ENCODE measurements around the gene RNF151.

Gene RNF151

GRCh38 chr16:1991948-1992703, 25.5 kb downstream of the RNF151 start:
- TF ChIP-seq, protein P1, sequence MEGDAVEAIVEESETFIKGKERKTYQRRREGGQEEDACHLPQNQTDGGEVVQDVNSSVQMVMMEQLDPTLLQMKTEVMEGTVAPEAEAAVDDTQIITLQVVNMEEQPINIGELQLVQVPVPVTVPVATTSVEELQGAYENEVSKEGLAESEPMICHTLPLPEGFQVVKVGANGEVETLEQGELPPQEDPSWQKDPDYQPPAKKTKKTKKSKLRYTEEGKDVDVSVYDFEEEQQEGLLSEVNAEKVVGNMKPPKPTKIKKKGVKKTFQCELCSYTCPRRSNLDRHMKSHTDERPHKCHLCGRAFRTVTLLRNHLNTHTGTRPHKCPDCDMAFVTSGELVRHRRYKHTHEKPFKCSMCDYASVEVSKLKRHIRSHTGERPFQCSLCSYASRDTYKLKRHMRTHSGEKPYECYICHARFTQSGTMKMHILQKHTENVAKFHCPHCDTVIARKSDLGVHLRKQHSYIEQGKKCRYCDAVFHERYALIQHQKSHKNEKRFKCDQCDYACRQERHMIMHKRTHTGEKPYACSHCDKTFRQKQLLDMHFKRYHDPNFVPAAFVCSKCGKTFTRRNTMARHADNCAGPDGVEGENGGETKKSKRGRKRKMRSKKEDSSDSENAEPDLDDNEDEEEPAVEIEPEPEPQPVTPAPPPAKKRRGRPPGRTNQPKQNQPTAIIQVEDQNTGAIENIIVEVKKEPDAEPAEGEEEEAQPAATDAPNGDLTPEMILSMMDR (IDR thresholded peaks at IDR 0.05; ENCODE audit: insufficient read depth, low read depth, low read length, missing control alignments): no peak
- H3K4me3 ChIP-seq (ENCODE audit: low read depth, low read length): peak overlapping the region; percentile 76
- DNase-seq (ENCODE audit: low read depth): peak; percentile 97

- H3K4me3 ChIP-seq (ENCODE audit: low read depth, low read length): no peak overlapping the region
- TF ChIP-seq, protein P1 (IDR thresholded peaks at IDR 0.05; ENCODE audit: insufficient read depth, low read depth, low read length, missing control alignments): no peak
- DNase-seq (ENCODE audit: low read depth): no peak
These were observed 26.2 kb downstream of the RNF151 start for GRCh38 chr16:1992704-1993317.

DNA sequence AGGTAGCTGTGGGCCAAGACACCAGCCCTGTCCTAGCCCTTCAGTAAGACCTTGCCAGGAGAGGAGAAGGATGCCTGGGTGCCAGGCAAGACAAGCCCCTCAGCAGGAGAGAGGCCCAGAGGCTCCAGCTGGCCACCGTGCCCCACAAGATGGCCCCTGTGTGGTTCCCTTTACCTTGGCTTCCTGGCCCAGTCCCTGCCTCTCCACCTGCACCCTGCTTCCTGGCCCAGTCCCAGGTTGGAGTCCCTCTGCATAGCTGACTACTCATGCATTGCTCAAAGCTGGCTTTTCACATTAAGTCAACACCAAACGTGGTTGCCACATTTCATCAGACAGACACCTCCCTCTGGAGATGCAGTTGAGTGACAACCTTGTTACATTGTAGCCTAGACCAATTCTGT, 27.1 kb downstream of the RNF151 start:
- DNase-seq (ENCODE audit: low read depth): no peak
- H3K4me3 ChIP-seq (ENCODE audit: low read depth, low read length): no peak overlapping the region
- TF ChIP-seq, protein P1 (IDR thresholded peaks at IDR 0.05; ENCODE audit: insufficient read depth, low read depth, low read length, missing control alignments): no peak

- no peak for DNase-seq (ENCODE audit: low read depth)
- no peak overlapping the region for H3K4me3 ChIP-seq (ENCODE audit: low read depth, low read length)
- TF ChIP-seq, protein P1 (IDR thresholded peaks at IDR 0.05; ENCODE audit: insufficient read depth, low read depth, low read length, missing control alignments): no peak
These were observed 31.1 kb downstream of the RNF151 start for GRCh38 chr16:1997494-1998359.

- no peak overlapping the region for H3K4me3 ChIP-seq (ENCODE audit: low read depth, low read length)
- TF ChIP-seq, protein P1 (IDR thresholded peaks at IDR 0.05; ENCODE audit: insufficient read depth, low read depth, low read length, missing control alignments): no peak
- no peak for DNase-seq (ENCODE audit: low read depth)
These were observed 31.7 kb downstream of the RNF151 start for GRCh38 chr16:1998360-1998835.

DNA sequence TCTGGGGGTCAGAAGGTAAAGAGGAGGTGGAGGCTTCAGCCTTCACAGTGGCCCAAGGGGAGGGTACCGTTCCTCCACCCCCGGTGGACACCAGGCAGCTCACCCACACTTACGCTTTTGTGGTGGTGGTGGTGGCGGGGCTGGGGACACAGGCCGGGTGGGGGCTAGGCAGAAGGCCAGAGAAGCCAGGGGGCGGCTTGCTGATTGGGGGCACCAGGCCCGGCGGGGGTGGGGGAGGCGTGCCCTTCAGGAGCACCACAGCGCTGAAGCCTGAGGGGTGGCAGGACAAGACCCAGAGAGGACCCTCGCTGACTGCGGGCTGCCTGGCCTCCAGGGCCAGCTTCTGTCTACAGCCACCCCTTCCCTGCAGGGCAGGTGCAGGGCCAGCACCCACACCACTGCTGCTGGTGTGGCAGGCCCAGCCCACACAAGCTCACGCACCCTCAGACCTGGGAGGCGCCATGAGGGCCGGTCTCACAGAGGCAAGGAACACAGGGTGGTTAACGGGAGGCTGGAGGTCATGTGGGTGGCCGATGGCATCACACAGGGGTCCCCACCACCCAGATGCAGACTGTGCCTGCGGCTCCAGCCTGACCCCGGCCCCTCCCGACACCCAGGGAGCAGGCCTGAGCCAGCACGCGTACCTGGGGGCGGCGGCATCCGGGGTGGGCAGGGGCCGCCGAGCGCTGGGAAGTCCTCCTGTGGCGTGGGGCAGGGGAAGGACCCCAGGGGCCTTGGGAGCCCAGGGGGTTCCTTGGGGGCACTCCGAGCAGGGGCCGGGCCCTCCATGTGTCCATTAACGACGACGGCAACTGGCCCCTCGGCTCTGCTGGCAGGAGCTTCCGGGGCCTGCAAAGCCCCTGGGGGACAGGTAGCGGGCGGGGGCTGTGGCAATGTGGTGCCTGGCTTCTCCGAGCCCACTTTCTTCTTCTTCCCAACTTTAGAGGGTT, 32.5 kb downstream of the RNF151 start:
- no peak for DNase-seq (ENCODE audit: low read depth)
- no peak overlapping the region for H3K4me3 ChIP-seq (ENCODE audit: low read depth, low read length)
- TF ChIP-seq, protein P1 (IDR thresholded peaks at IDR 0.05; ENCODE audit: insufficient read depth, low read depth, low read length, missing control alignments): no peak

Data from GM12865 (cell line).